Brain pericyte (primary cell): ENCODE data around the gene ARHGAP26.
"Not testable (repeated sequence)": the region's sequence is repeated elsewhere in the genome, so short reads cannot be mapped to it uniquely, and the experiment has no call there.

Experiments
- DNase-seq: peaks from one replicate; pipeline ENCODE4 v3.0.0-alpha.2; 2012; ENCODE audit warnings: low read depth, low spot score

Gene ARHGAP26

GRCh38 chr5:143116814-143117213 lies 346.6 kb downstream of the ARHGAP26 start:
- DNase-seq, result no peak

- no peak for DNase-seq
These were observed 347.6 kb downstream of the ARHGAP26 start for GRCh38 chr5:143117821-143118220.

DNA sequence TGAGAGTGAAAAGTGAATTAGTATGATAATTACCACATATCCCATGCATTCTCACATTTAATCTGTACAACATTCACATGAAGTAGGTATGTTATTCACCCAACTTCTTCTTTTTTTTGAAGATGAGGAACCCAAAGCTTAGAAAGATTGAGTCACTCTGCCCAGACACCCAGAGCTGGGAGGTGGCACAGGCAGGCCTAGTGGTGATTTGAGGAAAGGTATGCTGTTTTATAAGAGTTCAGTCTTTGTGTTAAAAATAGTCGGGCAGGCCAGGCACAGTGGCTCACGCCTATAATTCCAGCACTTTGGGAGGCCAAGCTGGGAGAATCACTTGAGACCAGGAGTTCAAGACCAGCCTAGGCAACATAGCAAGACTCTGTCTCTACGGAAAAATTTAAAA lies 348.0 kb downstream of the ARHGAP26 start:
- no peak for DNase-seq

GRCh38 chr5:143118818-143119217 lies 348.6 kb downstream of the ARHGAP26 start:
- not testable (repeated sequence) for DNase-seq

DNA sequence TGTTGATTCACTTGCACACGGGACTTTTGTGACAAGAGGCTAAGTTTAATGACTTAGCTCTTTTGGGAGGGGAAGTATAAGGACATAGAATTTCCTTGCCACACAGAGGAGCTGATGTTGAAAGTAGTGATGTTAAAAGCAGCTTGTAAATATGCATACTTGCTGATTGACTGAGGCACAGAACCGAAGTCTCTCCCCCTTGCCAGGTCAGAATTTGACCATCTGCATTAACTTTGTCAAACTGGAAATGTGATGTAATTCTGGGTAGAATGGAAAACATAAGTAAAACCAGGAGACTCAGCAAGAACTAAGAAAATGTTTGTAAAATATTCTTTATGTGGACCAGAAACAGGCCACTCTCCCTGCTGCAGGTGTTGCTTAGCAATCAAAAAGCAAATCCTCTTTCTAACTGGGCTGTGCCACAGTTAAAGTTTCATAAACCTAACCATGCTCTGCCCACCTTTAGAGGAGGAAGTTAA lies 349.2 kb downstream of the ARHGAP26 start:
- DNase-seq, result no peak

DNA sequence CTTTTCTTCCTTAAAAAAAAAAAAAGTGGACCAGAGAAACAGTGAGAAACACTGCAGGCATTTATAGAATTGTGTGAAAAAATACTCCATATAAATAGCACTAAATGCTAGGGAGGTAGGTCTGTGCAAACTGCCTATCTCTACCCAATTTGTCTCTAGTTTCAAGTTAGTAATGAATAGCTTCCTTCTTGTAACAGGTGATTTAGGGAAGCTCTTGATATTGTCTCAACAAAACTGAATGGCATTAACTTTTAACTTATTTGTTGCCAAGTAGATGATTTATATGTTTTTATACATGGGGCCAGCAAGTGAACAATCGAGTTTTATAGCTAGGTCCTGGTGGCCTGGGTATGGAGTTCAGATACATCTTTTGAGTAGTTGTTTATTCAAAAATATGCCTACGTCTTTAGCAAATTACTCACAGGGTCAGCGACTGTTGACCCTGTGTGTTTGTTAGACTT lies 349.7 kb downstream of the ARHGAP26 start:
- DNase-seq, result no peak

- no peak for DNase-seq
These were observed 350.4 kb downstream of the ARHGAP26 start for GRCh38 chr5:143120460-143121134.

GRCh38 chr5:143121135-143121475 lies 350.9 kb downstream of the ARHGAP26 start:
- no peak for DNase-seq

- DNase-seq, result no peak
These were observed 354.4 kb downstream of the ARHGAP26 start for GRCh38 chr5:143124593-143124992.

DNA sequence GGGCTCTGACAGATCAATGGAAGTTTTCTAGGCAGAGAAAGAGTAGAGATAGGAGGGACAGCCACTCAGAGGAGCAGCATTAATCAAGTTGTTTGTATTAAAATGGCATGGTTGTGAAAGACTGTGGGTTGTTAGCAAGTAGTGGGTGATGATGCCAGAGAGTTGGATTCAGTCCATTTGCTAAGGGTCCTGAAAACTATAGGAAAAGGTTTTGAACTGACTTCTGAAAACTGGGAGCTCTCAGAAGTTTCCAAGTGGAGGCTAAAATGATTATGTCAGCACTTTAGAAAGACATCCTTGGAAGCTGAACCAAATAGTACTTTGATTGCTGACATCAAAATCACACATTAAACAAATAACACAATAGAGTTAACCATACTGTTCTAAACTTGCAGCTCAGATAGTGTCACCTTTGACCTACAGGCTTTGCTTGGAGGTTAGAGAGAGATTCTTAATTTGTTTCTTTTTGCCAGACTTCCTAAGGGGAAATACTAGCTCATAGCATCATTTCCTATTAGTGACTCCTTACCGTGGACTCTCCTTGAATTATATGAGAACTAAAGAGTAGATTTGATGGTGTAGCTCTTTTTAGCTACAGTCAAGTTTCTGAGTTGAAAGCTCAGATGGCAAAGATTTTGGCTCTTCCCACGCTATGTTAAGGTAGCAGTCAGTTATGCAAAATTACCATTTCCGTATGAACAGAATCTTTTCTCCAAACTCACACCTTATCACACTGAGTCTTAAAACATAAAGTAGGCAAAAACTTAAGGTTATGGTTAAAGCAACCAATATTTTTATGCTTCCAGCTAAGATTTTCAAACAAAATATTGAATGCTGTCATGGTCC lies 356.2 kb downstream of the ARHGAP26 start:
- no peak for DNase-seq

GRCh38 chr5:143128412-143129071 lies 358.4 kb downstream of the ARHGAP26 start:
- no peak for DNase-seq

DNA sequence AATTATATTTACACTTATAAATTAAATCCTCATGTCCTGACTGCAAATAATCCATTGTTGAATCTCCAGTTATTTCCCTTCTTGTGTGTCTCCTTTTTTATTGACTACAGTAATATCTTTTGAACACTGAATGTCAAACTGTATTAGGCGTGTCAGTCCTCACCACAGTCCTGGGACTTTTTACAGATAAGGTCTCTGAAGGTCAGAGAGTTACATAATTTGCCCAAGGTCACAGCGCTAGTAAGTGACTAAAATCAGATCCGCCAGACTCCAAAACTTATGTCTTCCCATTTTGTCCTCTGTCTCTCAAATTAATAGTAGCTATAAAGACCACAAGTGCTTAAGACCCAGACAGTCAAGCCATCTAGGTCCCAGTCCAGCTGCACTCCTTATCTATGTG lies 359.0 kb downstream of the ARHGAP26 start:
- DNase-seq, result no peak

GRCh38 chr5:143129910-143130612 lies 359.9 kb downstream of the ARHGAP26 start:
- no peak for DNase-seq

DNA sequence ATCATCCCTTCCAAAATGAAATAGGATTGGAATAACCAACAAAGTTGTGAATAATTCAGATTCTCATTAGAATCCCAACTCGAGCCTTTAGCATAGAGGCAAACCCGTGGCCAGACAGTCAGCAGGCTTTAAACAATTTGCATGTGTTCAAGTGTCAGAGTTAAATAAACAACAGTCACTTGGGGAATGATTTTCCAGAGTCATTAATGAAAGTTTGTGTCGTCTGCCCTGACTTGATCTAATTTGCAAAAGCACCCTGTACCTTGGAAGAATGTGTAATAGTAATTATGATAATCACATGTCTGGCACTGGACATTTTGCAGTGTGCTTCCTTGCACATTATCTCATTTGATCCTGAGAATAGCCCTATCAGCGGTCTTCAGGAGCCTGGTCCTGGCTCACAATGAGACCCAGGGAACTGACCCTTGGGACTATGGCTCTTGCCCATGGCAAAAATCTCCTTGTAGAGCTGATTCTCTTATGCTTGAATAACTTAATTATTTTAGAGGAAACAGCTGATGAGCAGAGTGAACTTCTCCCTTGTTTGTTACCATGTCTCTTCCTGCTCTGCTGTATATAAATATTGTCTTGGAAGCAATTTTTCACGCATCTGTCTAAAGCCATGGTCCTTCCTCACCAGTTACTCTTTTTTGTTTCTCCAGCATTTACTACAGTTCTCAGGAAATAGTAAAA lies 360.6 kb downstream of the ARHGAP26 start:
- DNase-seq, result no peak

DNA sequence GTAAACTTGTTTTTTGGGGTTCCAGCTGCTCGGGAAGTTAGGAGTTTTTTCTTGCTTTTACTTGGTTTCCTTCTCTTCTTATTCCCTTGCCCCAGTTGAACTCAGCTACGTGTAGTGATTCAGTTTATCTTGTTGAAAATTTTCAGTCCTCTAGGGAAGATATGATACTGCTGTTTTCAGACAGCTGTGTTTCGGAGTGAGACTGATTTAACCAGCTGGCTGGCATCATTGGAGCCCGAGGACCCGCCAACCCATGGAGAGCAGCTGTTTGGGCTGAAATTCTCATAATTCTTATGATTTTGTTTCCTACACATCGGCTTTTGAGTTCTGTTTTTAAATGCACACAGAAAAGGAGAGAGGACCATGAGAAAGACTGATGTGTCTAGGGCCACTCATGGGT lies 361.8 kb downstream of the ARHGAP26 start:
- DNase-seq, result no peak

DNA sequence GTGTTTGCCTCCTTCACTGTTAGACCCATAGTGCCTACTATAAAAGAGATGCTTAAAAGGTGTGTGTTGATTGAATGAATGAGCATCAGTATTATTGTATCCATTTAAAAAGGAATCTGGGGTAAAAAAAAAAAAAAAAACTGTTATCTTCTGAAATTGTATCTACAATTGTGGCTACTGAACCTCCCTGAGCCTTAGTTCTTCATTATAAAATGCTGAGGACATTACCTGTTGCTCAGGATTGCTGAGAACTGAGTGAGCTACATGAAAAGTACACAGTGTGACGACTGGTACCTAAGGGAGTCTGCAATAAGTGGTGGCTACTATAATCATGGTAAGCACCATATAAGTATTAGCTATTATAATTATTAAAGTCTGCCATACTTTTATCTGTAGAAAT lies 362.6 kb downstream of the ARHGAP26 start:
- DNase-seq, result no peak

- DNase-seq, result no peak
These were observed 363.5 kb downstream of the ARHGAP26 start for GRCh38 chr5:143133721-143134120.

DNA sequence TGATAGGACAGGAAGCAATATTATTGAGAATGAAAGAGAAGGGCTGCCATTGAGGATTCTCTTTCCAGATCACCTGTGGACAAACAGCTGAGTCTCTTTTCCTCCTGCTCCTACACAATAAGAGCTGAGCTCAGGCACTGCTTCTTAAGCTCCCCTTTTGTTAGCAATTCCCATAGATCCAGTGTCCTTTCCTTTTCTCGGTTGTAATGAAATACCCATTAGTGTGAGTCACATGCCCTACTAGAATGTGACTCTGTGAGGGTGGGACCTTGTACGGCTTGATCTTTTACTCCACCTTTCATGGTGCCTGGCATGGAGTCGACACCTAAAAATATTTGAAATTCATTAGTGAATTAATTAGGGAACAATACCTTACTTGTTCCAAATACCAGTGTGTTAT lies 364.1 kb downstream of the ARHGAP26 start:
- DNase-seq, result no peak

GRCh38 chr5:143134900-143135299 lies 364.7 kb downstream of the ARHGAP26 start:
- DNase-seq, result no peak

DNA sequence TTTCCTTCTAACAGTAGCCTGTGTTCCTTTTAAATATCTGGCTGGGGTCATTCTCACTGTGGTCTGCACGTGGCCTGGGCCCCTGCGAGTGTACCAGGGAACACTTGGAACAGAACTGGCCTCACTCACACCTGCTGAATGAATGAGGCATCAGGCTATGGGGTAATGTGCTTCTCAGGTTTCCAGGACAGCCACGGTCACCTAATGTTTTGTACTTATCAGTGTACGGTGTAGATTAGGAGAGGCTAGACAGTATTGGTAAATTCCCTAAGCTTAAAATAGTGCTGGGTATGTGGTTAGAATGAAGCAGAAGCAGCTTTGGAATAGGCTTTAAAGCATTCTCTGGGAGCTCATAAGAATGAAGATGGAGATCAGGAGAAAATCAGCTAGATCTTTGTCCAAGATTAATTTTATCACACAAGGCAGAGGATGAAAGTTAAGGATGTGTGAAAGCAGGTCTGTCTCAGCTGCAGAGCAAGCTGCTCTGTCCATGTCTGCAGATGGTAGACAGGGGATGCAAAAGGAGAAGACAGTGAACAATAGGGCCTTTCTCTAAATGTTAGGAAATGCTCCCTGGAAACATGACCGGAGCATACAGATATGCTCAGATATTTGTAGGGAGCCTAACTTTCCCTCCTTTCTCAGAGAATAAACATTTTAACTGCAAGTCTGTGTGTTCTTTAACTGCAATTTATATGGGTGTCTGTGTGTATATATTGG lies 365.8 kb downstream of the ARHGAP26 start:
- DNase-seq, result no peak

GRCh38 chr5:143138839-143139238 lies 368.7 kb downstream of the ARHGAP26 start:
- DNase-seq, result no peak
